Frontal cortex (tissue), 4 donors: ENCODE results near the gene DCC. TPM values are rescaled to one million over a fixed set of nuclear protein-coding genes. Genes with fewer than 3 reads are reported as not detected.
A peak's percentile ranks its signal among the peaks of the same experiment; 100 is the strongest.

Experiments
- DNase-seq, 2 donors: peaks; one replicate each; pipeline ENCODE4 v3.0.0; 2012; ENCODE audit warnings: low spot score in 2 of 2
- FAIRE-seq: peaks from 2 replicates; lab custom pipeline; 2012; peaks lifted over from hg19 to GRCh38; lab: Jason Lieb, UNC
- total RNA-seq: library from RNA; depleted of rRNA; stranded (reverse); fragments of >200 nt; gene quantifications from one replicate; pipeline ENCODE4 v1.2.3, GENCODE V29; 2014
- donor health status: control.
- donor health status: control.
- donor health status: control.

The DCC gene
- total RNA-seq, 1 donor from 2014 or later, result 15.1 TPM

DNA sequence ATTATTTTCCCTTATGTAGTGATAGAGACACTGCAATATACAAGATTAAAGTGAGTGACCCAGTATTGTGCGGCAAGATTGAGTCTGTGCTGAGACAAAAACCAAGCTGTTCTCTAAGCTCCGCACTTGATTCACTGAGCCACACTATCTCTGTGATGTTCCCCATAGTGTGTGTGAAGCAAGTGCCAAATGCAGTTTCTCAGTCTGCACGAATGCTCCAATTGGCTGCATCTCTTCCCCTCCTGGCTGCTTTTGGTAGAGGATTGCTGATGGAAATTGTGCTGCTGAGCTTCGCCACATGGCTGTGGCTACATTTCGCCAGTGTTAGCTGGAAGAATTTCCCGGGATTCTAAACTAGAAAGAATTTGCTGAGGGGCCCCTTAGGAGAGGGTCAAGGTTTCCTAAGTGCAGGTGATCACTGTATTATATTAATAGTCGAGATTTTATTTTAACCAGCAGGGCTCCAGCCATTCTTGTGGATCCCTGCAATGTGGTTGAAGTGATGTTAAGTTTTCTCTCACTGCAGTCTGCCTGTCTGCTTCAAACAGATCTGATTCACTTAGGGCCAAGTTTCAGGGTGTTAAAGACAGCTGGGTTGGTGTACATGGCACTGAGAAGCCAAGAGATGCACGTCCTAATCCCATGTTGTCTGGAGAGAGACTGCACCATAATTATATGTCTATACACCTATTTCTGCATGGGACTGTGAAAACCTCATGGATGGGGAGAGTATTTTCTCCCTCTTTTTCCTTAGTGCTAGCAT lies 317.2 kb downstream of the DCC start:
- no peak for FAIRE-seq

GRCh38 chr18:52667463-52668065 lies 327.6 kb downstream of the DCC start:
- DNase-seq, result no peak
- FAIRE-seq, result no peak

More for the DNA sequence above, 317.2 kb downstream of the DCC start:
- DNase-seq, result no peak

- peak in 1 of 2 donors; percentile 5 for DNase-seq
- no peak for FAIRE-seq
Observed at GRCh38 chr18:52670896-52671295, 330.9 kb downstream of the DCC start.

- DNase-seq, result no peak
- no peak for FAIRE-seq
Observed at GRCh38 chr18:52678034-52678433, 338.0 kb downstream of the DCC start.

GRCh38 chr18:52678551-52678950 lies 338.6 kb downstream of the DCC start:
- DNase-seq, result no peak

DNA sequence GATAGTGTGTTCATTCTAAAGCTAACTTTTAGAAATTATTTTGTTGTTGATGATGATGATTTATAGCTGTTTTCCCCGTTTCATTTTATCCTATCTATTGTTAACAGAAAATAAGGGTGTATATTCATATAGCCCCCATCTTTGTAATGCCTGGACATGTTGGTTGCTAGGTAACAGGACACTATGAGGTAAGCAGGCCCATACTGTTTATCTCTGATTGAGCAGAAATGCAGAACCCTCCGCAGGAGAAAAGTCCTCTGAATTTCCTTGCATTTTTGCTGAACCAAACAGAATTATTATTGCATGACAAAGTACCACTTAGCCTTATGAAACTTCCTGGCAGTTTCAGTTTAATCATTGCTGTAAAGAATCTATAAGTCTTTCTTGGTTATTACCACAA lies 339.4 kb downstream of the DCC start:
- DNase-seq, result no peak
- no peak for FAIRE-seq

More at GRCh38 chr18:52678551-52678950, 338.6 kb downstream of the DCC start:
- no peak for FAIRE-seq

DNA sequence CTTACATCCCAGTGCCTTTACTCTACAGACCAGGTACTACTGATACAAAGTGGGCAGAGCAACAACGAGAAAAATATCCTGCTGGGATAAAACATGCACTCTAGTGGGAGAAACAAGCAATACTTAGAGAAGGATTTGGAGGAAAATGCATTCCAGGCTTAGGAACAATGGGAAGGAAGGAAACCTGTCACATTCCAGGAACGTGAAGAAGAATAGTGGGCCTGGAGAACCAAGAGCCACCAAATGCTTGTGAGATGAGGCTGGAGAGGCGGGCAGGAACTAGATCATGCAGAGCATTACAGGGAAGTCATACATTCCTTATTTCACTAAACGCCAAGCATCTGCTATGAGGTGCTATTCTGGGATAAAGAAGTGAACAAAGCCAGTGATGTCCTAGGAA lies 342.3 kb downstream of the DCC start:
- FAIRE-seq, result no peak
- DNase-seq, result no peak

DNA sequence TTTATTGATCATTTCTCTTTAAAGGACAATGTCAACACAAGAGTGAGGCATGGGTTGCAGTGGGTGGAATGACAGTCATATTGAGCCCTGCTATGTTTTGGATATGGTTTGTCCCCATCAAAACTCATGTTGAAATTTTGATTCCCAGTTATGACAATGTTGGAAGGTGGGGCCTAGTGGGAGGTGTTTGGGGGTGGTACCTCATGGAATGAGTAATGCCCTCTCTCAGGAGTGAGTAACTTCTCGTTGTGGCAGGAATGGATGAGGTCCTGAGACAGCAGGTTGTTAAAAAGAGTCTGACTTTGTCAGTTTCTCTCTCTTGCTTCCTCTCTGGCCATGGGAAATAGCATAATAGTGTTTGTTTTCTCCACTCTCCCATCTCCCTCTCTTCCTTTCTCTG lies 345.3 kb downstream of the DCC start:
- FAIRE-seq (no peak), DNase-seq (no peak)

DNA sequence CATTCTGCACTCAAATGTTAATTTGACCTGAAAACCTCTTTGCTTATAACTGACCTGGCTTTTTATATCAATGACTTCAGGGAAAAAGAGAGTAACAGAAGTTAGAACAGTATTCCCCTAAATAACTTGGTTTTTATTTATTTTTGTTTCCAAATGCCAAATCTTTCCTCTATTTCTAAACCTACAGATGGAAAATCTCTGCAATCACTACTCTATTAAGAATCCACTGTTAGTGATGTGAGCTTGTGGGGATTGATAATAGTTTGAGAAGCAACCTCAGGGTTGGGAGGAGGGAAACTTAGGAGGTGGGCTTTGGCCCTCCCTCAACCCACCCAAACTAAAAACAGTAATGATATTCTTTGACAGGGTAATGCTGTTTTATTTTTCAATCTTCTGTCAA lies 351.8 kb downstream of the DCC start:
- no peak for DNase-seq
- FAIRE-seq, result no peak

GRCh38 chr18:52694804-52695203 lies 354.8 kb downstream of the DCC start:
- FAIRE-seq, result no peak
- no peak for DNase-seq

DNA sequence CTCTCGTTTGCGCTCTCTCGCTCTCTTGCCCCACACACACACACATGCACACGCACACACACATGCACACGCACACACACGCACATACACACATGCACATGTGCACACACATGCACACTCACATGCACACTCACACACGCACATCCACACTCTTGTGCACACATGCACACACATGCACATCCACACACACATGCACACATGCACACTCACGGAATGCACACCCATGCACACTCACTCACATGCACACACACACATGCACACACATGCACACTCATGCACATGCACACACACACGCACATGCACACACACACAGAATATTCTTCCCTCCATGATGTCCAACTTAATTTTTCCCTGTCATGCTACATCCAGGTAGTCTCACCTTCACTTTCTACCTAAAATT lies 360.1 kb downstream of the DCC start:
- FAIRE-seq (no peak), DNase-seq (no peak)

DNA sequence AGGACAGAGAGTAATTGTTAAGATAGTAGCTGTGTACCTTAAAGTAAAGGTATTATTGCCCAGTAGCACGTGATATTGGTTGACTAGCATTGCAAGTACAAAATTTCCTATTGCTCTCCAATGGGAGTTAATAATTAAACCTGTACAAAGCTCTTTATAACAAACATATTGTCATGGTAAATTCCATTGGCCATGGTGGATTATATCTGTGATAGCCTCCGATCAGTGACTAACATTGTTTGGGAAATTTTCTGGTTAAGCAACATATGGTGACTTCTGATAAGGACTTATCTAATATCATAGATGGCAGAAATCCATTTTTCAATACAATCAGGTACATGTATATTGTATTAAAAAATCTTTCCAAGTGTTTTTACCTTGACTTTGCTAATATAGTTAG lies 360.8 kb downstream of the DCC start:
- DNase-seq (no peak), FAIRE-seq (no peak)

DNA sequence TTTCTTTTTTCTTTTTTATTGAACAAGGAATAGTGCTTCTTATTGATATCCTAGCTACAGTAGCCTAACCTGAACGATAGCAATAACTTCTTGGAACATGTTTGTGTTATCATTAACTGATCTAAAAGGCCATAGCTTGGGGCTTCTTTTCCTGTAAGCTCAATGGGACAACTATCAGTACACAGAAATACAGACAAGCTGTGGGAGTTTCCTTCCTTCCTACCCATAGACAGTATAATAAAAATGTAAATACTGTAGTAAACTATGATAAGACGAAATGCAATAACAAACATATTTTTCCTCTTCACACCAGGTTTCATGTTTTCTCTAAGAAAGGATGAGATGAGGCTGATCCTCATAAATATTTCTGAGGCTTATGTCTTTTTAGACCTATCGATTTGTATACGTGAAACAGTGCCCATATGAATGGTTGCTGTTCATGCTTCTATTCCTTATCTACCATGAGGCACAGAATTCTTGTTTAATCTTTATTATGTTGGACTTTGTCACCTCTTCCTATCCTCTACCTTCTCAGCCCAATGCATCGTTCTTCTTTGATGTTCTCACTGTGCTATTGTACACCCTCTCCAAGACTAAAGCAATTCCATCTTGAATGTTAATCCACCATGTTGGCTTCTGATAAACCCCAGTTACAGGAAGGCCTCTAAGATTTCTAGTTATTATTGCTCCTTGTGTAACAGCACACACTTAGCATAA lies 361.4 kb downstream of the DCC start:
- FAIRE-seq (no peak), DNase-seq (no peak)

GRCh38 chr18:52715421-52715820 lies 375.4 kb downstream of the DCC start:
- no peak for FAIRE-seq

GRCh38 chr18:52715991-52716390 lies 376.0 kb downstream of the DCC start:
- no peak for DNase-seq
- FAIRE-seq, result no peak

More at GRCh38 chr18:52715421-52715820, 375.4 kb downstream of the DCC start:
- DNase-seq, result no peak

DNA sequence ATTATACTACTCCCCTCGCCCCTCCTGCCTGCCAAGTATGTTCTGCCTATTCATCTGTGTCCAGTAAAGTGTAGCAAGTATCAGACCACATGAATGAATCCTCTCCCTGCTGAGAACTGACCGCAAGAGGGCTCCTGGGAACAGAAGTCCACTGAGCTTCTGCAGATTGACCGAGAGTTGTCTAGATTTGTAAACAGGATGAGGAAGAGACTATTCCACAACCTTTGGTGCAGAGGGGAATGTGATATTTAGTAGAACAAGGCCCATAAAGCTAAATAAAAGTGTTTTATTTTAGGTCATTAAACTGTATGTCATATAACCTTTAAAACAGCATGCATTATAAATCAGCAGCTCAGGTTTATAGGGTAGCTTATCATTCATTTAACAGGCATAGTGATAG lies 377.0 kb downstream of the DCC start:
- FAIRE-seq (no peak), DNase-seq (peak in 1 of 2 donors; percentile 20)

GRCh38 chr18:52722904-52723303 lies 382.9 kb downstream of the DCC start:
- FAIRE-seq, result no peak
- no peak for DNase-seq

- FAIRE-seq, result no peak
- DNase-seq, result no peak
Observed at GRCh38 chr18:52723550-52723970, 383.6 kb downstream of the DCC start.

GRCh38 chr18:52730972-52731619 lies 391.1 kb downstream of the DCC start:
- FAIRE-seq (no peak), DNase-seq (no peak)

GRCh38 chr18:52738946-52739345 lies 398.9 kb downstream of the DCC start:
- FAIRE-seq, result no peak
- no peak for DNase-seq
